ENCODE results near the gene PTPRT.

Gene PTPRT

DNA sequence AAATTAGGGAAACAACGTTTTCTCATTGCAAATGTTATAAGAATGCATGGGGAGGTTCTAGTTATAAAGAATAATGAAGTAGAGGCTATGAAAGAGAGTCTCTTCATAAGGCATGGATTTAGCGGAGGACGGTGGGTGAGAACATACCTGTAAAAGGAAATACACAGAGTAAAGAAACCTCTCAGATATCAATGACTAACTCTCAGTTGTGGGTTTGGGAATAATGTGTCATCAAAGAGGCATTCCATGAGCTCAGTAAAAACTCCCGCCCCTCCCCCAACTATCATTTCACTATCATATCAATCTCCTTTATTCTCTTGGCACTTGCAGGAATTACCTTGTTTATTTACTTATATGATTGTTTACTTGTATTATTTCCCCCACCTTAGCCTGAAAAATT lies 695.4 kb downstream of the PTPRT start:
- no peak for TF ChIP-seq CREB1 (IDR thresholded peaks at IDR 0.05; ENCODE audit: low read depth)
- TF ChIP-seq TCF12 (IDR thresholded peaks at IDR 0.05; ENCODE audit: low read depth), result no peak
- TF ChIP-seq, protein P1, sequence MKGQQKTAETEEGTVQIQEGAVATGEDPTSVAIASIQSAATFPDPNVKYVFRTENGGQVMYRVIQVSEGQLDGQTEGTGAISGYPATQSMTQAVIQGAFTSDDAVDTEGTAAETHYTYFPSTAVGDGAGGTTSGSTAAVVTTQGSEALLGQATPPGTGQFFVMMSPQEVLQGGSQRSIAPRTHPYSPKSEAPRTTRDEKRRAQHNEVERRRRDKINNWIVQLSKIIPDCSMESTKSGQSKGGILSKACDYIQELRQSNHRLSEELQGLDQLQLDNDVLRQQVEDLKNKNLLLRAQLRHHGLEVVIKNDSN (IDR thresholded peaks at IDR 0.05), result no peak
- TF ChIP-seq, protein P2, sequence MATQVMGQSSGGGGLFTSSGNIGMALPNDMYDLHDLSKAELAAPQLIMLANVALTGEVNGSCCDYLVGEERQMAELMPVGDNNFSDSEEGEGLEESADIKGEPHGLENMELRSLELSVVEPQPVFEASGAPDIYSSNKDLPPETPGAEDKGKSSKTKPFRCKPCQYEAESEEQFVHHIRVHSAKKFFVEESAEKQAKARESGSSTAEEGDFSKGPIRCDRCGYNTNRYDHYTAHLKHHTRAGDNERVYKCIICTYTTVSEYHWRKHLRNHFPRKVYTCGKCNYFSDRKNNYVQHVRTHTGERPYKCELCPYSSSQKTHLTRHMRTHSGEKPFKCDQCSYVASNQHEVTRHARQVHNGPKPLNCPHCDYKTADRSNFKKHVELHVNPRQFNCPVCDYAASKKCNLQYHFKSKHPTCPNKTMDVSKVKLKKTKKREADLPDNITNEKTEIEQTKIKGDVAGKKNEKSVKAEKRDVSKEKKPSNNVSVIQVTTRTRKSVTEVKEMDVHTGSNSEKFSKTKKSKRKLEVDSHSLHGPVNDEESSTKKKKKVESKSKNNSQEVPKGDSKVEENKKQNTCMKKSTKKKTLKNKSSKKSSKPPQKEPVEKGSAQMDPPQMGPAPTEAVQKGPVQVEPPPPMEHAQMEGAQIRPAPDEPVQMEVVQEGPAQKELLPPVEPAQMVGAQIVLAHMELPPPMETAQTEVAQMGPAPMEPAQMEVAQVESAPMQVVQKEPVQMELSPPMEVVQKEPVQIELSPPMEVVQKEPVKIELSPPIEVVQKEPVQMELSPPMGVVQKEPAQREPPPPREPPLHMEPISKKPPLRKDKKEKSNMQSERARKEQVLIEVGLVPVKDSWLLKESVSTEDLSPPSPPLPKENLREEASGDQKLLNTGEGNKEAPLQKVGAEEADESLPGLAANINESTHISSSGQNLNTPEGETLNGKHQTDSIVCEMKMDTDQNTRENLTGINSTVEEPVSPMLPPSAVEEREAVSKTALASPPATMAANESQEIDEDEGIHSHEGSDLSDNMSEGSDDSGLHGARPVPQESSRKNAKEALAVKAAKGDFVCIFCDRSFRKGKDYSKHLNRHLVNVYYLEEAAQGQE (IDR thresholded peaks at IDR 0.05; ENCODE audit: low read depth), result no peak
- TF ChIP-seq EP300 (IDR thresholded peaks at IDR 0.05; ENCODE audit: borderline replicate concordance), result no peak
- TF ChIP-seq TEAD4 (IDR thresholded peaks at IDR 0.05), result no peak
- TF ChIP-seq CEBPB (IDR thresholded peaks at IDR 0.05), result no peak
- TF ChIP-seq EGR1 (IDR thresholded peaks at IDR 0.05), result no peak
- no peak for TF ChIP-seq NFIC (IDR thresholded peaks at IDR 0.05)
- TF ChIP-seq FOXM1 (IDR thresholded peaks at IDR 0.05; ENCODE audit: borderline replicate concordance, low read depth), result no peak
- TF ChIP-seq RAD21 (IDR thresholded peaks at IDR 0.05; ENCODE audit: low read depth), result no peak
- TF ChIP-seq ZBTB7A (IDR thresholded peaks at IDR 0.05; ENCODE audit: low read depth), result no peak
- TF ChIP-seq TAF1 (IDR thresholded peaks at IDR 0.05; ENCODE audit: low read depth), result no peak
- TF ChIP-seq, protein P3, sequence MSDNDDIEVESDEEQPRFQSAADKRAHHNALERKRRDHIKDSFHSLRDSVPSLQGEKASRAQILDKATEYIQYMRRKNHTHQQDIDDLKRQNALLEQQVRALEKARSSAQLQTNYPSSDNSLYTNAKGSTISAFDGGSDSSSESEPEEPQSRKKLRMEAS (IDR thresholded peaks at IDR 0.05), result no peak
- no peak for TF ChIP-seq YY1 (IDR thresholded peaks at IDR 0.05; ENCODE audit: low read depth)

DNA sequence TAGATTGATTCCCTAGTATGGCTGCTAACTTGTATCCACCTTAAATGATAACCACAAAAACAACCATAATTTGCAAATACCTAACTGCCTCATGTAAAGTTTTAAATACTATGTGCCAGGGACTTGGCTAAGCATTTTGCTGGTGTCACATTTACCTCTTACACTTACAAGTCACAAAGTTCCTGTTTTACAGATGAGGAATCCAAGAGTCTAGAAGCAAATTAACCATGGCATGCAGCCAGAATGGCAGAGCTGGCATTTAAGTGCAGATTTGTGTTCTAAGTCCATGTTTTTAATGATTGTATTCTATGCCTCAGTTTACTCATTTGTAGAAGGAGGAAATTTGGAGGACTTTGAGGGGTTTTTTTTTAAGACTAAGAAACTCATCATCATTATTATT lies 696.7 kb downstream of the PTPRT start:
- TF ChIP-seq, protein P3 (IDR thresholded peaks at IDR 0.05), result no peak
- TF ChIP-seq EGR1 (IDR thresholded peaks at IDR 0.05) (no peak), ZBTB7A (IDR thresholded peaks at IDR 0.05; ENCODE audit: low read depth) (no peak), NFIC (IDR thresholded peaks at IDR 0.05) (no peak), RAD21 (IDR thresholded peaks at IDR 0.05; ENCODE audit: low read depth) (no peak), TEAD4 (IDR thresholded peaks at IDR 0.05) (no peak), TCF12 (IDR thresholded peaks at IDR 0.05; ENCODE audit: low read depth) (no peak), YY1 (IDR thresholded peaks at IDR 0.05; ENCODE audit: low read depth) (no peak), TAF1 (IDR thresholded peaks at IDR 0.05; ENCODE audit: low read depth) (no peak), CREB1 (IDR thresholded peaks at IDR 0.05; ENCODE audit: low read depth) (no peak), EP300 (IDR thresholded peaks at IDR 0.05; ENCODE audit: borderline replicate concordance) (no peak), FOXM1 (IDR thresholded peaks at IDR 0.05; ENCODE audit: borderline replicate concordance, low read depth) (no peak), CEBPB (IDR thresholded peaks at IDR 0.05) (no peak)
- TF ChIP-seq, protein P2 (IDR thresholded peaks at IDR 0.05; ENCODE audit: low read depth), result no peak
- TF ChIP-seq, protein P1 (IDR thresholded peaks at IDR 0.05), result no peak

DNA sequence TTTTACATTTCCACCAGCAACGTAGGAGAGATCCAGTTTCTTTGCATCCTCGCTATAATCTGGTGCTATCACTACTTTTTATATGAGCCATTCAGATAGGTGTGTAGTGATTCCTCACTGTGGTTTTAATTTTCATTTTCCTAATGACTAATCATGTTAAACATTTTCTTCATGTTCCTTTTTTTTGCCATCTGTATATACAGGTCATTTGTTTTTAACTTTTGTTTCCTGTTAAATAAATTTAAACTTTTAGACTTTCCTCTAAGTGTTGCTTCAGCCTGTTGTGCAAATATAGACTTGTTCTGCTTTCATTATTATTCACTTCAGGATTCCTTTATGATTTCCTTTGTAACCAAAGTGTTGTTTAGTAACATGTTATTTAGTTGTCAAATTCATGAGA lies 697.4 kb downstream of the PTPRT start:
- TF ChIP-seq CEBPB (IDR thresholded peaks at IDR 0.05) (no peak), CREB1 (IDR thresholded peaks at IDR 0.05; ENCODE audit: low read depth) (no peak), FOXM1 (IDR thresholded peaks at IDR 0.05; ENCODE audit: borderline replicate concordance, low read depth) (no peak), EP300 (IDR thresholded peaks at IDR 0.05; ENCODE audit: borderline replicate concordance) (no peak), TAF1 (IDR thresholded peaks at IDR 0.05; ENCODE audit: low read depth) (no peak), NFIC (IDR thresholded peaks at IDR 0.05) (no peak), RAD21 (IDR thresholded peaks at IDR 0.05; ENCODE audit: low read depth) (no peak), EGR1 (IDR thresholded peaks at IDR 0.05) (no peak), TEAD4 (IDR thresholded peaks at IDR 0.05) (no peak), YY1 (IDR thresholded peaks at IDR 0.05; ENCODE audit: low read depth) (no peak)
- TF ChIP-seq, protein P2 (IDR thresholded peaks at IDR 0.05; ENCODE audit: low read depth), result no peak
- TF ChIP-seq, protein P3 (IDR thresholded peaks at IDR 0.05), result no peak
- TF ChIP-seq, protein P1 (IDR thresholded peaks at IDR 0.05), result no peak

Measured in Ishikawa (cell line).